GM12872 (cell line): Measurements from ENCODE around the gene KRTAP5-8.

Experiments used
- TF ChIP-seq, protein P1 (sequence below): IDR thresholded peaks from 3 replicates; pipeline ENCODE4 v1.5.1; 2011; ENCODE audit warnings: low read depth, mild to moderate bottlenecking, low read length, moderate library complexity; ENCODE audit not compliant: insufficient read depth

The KRTAP5-8 gene

DNA sequence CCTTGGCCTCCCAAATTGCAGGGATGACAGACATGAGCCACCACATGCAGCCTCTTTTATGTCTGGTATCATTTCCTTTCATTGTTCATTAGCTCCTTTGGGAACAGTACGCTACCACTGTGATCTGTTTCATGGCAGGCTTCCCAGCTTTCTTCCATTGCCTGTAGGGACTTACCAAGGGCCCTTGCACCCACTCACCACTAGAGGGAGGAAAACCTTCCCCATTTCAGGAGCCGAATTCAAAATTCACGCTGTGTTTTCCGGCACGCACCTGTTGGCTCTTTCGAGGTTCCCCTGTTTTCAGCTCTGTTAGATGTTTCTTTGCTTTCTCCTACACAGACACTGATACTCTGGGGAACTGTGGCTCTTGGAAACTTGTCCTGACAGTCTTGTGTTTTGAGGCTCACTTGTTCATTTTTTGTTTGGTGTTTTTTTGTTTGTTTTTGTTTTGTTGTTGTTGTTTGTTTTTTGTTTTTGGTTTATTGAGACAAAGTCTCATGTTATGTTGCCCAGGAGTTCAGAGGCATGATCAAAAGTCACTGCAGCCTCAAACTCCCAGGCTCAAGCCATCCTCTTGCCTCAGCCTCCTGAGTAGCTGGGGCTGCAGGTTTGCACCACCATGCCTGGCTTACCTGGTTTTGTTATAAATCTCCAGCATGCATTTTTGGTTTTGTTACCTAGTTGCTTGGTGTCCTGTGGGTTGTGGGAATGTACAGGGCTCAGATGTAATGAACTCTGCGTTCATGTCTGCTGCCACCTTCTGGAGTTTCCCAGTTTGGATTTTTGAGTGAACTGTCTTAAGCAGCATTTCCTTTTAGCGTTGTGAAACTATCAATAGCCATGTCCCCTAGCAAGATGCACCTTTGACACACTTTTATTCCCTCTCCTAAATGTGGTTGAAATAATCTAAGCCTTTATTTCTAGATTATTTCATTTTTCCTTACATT, 42.5 kb downstream of the KRTAP5-8 start:
- TF ChIP-seq, protein P1, sequence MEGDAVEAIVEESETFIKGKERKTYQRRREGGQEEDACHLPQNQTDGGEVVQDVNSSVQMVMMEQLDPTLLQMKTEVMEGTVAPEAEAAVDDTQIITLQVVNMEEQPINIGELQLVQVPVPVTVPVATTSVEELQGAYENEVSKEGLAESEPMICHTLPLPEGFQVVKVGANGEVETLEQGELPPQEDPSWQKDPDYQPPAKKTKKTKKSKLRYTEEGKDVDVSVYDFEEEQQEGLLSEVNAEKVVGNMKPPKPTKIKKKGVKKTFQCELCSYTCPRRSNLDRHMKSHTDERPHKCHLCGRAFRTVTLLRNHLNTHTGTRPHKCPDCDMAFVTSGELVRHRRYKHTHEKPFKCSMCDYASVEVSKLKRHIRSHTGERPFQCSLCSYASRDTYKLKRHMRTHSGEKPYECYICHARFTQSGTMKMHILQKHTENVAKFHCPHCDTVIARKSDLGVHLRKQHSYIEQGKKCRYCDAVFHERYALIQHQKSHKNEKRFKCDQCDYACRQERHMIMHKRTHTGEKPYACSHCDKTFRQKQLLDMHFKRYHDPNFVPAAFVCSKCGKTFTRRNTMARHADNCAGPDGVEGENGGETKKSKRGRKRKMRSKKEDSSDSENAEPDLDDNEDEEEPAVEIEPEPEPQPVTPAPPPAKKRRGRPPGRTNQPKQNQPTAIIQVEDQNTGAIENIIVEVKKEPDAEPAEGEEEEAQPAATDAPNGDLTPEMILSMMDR, result peak; percentile 94

DNA sequence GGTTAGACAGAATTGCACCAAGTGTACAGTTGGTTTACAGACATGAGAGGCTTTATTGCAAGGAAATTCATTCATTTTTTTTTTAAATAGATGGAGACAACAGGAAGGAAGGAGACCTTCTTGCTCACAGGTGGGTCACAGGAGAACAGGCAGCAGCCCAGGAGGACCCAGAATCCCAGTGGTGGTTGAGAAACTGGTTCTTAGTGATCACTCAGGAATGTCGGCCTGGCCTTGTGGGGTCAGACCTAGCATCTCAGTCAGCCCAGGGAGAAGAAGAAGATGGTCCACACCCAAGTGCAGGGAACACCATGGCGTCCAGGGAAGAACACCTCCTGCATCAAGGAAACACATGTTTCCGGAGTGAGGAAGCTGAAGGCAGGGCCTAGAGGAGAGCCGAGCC, 44.0 kb downstream of the KRTAP5-8 start:
- TF ChIP-seq, protein P1, result no peak

DNA sequence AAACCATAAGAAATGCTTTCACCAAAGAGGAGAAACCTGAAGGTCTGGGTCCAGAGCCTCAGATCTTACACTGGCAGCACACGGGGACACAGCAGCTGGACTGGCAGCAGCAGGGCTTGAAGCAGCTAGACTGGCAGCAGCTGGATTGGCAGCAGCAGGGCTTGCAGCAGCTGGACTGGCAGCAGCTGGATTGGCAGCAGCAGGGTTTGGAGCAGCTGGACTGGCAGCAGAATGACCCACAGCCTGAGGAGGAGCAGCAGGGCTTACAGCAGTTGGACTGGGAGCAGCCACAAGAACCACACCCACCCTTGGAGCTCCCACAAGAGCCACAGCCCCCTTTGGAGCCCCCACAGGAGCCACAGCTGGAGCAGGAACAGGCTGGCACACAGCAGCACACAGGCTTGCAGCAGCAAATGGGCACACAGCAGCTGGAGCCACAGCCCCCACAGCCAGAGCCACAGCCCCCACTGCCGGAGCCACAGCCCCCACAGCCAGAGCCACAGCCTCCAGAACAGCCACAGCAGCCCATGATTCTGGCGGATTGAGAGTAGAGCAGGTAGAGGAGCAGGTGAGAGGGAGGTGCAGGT, 44.6 kb downstream of the KRTAP5-8 start, which contains the start of gene KRTAP5-11:
KRTAP5-11 (minus strand) TSS at position 567 of the 587 bp plus-strand sequence; CDS start at position 529, 38 bp downstream.
- TF ChIP-seq, protein P1, result no peak
